NCI-H1436 (cell line): ENCODE measurements around the gene DIDO1.
A peak's percentile ranks its signal among the peaks of the same experiment; 100 is the strongest.

Experiments
- DNase-seq: peaks from one replicate; lab custom pipeline; 2025; lab: John Stamatoyannopoulos, UW

DIDO1 gene

DNA sequence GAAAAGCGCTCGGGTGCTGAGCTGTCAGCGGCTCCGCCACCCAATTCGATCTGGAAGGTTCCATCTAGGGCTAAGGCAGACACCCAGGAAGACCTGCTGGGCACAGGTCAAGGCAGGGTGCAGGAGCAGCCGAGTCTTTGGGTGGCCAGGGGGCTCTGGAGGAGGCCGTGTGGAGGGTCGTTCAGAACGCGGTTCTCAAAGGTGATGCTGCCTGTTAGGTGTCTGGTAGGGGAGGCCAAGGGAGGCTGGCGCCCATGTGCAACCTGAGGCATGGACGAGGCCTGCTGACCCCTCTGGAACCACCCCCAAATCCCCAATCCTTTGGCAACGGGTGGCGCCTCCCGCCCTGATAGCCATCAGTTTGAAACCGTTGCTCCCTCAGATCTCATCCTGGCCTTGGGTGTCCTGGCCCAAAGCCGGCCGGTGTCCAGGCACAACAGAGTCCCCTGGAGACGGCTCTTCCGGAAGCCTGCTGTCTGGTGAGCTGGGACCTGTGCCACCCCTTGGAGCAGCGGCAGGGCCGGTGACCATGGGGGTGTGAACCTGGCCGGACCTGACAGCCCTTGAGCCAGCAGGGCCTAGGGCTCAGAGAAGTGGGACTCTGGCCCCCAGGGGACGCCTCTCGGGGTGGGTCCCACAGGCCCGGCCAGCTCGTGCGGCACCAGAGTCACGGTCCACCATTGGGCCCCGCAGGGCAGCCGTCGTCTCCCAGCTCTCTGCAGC is 36.7 kb upstream of the DIDO1 start:
- no peak for DNase-seq

DNA sequence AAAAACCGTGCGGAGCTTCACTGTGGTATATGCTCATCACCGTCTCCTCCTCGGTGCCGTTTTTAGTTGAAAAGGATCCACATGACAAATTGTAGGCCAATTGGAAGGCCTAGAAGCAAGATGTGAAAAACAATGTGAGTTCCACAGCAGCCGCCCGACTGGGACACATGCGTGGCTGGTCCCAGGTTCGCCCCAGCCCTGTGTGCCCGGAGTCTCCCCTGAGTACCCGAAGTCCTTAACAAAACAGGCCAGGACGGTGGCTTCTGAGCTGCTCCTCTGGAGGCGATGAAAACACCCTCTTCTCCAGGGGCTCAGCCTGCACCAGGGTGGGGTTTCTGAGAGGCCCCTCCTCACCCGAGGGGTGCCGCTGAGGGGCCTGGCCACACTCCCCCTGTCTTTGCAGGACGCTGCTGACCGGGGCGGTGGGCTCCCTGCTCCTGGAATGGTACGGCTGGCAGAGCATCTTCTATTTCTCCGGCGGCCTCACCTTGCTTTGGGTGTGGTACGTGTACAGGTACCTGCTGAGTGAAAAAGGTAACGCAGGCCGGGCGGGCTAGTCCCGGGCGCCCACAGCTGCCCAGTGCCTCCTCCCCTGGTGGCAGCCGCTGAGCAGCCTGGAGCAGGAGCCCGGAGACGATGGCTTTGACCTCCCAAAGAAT is 36.0 kb upstream of the DIDO1 start:
- no peak for DNase-seq

GRCh38 chr20:62961799-62962198 is 35.5 kb upstream of the DIDO1 start:
- DNase-seq = no peak

- DNase-seq = no peak
Observed at GRCh38 chr20:62961310-62961783, 35.0 kb upstream of the DIDO1 start.

GRCh38 chr20:62960446-62961309 is 34.4 kb upstream of the DIDO1 start:
- peak; percentile 52 for DNase-seq

- no peak for DNase-seq
Observed at GRCh38 chr20:62959998-62960436, 33.7 kb upstream of the DIDO1 start.

DNA sequence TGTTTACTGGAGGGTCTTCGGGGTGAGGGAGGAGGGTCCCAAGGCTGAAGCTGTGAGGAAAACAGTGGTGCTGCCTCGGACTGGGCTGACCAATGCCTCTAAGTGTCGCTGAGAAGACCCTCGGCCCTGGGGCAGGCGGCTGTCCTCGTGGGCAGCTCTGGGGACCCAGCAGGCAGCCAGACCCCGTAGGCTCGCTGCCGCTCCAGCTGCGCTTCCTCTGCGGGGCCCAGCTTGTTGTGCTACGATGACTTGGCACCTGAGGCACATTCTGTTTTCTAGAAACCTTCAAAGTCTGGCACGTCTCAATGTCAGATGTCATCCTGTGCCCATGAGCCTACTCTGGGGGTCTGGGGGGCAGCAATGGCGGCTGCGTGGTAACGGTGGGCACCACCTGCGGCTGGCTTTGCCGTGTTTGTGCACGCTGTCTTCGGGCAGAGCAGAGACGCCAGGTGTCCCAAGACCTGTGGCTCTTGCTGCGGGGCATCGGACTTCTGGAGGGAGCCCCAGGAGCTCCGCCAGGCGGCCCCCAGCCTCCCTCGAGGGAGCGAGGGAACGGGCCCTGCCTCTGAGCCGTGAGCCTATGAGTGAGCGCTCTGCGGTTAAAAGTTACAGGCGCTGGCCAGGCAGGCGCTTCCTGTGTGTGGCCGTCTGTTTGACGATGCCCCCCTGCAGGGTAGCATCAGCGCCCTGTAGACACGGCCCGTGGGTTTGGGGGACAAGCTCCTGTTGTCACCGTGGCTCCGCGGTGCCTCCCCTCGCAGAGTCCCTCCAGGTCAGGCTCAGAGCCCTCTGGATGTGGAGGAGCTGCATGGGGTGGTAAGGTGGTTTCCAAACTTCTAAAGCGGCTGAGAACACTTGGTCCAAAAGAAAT is 33.0 kb upstream of the DIDO1 start:
- DNase-seq = no peak

- DNase-seq = no peak
Observed at GRCh38 chr20:62958388-62959100, 32.2 kb upstream of the DIDO1 start.

DNA sequence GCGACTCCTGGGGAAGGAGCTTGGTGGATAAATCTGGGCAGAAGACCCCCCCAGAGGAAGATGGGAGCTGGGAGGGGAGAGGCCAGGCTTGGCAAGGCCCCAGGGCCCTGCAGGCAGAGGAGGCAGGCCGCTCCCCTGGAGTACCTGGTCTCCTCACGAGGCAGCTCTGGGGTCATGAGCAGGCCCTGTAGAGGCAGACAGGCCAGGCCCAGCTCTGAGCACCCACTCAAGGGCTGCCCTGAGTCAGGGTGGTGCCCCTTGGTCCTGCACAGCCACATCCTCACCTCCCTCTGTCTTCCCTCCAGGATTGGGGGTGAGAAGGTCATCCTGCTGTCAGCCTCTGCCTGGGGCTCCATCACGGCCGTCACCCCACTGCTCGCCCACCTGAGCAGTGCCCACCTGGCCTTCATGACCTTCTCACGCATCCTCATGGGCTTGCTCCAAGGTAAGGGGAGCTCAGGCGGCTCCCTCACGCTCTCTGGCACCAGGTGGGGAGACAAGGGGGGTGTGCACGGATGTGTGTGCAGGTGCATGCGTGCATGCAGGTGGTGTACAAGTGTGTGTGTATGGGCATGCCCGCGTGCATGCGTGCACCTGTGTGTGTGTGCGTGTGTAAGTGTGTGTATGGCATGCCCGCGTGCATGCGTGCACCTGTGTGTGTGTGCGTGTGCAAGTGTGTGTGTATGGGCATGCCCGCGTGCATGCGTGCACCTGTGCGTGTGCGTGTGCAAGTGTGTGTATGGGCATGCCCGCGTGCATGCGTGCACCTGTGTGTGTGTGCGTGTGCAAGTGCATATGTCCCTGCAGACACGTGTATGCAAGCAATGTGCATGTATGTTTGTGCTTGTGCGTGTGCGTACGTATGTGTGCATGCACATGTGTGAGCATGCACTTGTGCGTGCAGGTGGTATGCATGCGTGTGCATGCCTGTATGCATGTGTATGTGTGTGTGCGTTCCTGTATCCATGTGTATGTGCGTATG is 31.1 kb upstream of the DIDO1 start:
- DNase-seq = no peak

DNA sequence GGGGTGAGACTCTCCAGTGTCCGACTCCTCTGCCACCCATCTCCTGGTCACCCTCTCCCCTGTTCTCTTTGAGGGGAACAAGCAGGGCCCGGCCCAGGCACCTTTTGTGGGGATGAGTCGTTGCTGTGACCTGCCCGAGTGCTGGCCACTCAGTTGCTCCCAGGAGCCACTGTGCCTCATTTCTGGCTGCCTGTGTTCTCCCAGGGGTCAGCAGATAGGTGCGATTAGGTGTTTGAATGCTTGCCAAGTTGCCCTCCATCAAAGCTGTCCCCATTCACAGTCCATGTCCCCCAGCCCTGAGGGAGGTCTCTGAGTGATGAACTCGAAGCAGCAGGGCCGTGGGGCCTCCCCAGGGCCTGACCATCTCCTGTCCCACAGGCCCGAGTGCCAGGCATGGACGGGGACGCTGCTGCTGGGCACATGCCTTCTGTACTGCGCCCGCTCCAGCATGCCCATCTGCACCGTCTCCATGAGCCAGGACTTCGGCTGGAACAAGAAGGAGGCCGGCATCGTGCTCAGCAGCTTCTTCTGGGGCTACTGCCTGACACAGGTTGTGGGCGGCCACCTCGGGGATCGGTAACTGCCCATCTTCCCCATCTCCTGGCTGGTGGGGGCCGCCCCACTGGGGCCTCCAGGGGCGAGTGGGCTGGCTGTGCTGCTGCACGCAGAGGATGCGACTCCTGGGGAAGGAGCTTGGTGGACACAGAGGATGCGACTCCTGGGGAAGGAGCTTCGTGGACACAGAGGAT is 30.3 kb upstream of the DIDO1 start:
- DNase-seq = no peak

GRCh38 chr20:62955519-62956386 is 29.4 kb upstream of the DIDO1 start:
- no peak for DNase-seq

GRCh38 chr20:62953839-62954703 is 27.8 kb upstream of the DIDO1 start:
- peak; percentile 85 for DNase-seq

DNA sequence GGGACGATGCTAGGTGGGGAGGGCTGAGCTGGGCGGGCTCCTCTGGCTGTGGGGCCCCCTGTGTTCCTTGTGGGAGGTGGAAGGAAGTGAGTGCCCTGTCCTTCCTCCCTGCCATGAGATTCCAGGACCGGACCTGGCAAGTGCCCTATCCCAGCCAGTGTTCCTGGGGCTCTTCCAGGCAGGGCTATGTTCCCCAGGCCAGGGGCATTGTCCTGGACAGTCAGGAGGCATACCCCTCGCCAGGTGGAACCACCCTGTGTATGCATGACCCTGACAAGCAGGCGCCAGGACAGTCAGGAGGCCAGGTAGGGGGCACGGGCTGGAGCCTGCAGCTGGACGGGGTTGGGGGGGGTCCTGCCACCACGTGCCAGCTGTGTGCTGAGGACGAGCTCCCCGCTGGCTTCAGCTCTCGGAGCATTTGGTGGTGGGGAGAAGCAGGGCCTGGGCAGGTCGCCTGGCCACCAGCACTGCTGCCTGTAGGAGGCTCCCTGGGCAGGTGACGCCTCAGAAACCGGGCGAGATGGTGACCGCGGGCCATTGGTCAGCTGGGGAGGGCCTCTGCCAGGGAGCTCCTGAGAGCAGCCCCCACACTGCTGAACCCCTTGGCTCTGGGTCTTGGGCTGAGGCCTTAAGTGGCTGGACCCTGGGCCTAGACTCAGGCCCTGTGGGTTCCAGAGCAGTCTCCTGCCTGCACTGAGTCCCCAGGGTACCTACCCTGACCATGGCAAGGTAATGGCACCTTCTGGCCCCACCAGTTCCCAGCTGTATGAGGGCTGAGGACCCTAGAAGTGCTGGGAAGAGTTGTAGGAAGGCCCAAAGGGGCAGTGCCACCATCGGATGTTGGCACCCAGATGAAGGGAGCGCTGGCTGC is 26.9 kb upstream of the DIDO1 start:
- no peak for DNase-seq

- no peak for DNase-seq
Observed at GRCh38 chr20:62952373-62952967, 26.2 kb upstream of the DIDO1 start, which contains the start of gene SLC17A9. Gene SLC17A9 (plus strand): TSS chr20:62952709. CDS start chr20:62952831, 122 bp downstream.

- DNase-seq = no peak
Observed at GRCh38 chr20:62951896-62952372, 25.6 kb upstream of the DIDO1 start.
